GM10248 (cell line): ENCODE measurements around the gene PRDX2.
A peak's percentile ranks its signal among the peaks of the same experiment; 100 is the strongest.

Experiments used
- CTCF ChIA-PET: fragments of 300-600 bp; sonication (Branson Sonifier 250); formaldehyde crosslinking; extraction: SDS; loops from one replicate; lab custom pipeline; 2021; ENCODE audit warnings: antibody characterized with exemption; lab: Yijun Ruan, JAX
- POLR2A ChIA-PET: fragments of 350-650 bp; sonication (Branson Sonifier 250); formaldehyde crosslinking; extraction: SDS; loops from one replicate; lab custom pipeline; 2020; ENCODE audit warnings: antibody characterized with exemption; lab: Yijun Ruan, JAX
- DNase-seq: peaks from one replicate; pipeline ENCODE4 v3.0.0; 2012; ENCODE audit errors: extremely low spot score
- CTCF ChIP-seq: IDR thresholded peaks from 2 replicates; pipeline ENCODE4 v1.5.1; 2012; ENCODE audit warnings: mild to moderate bottlenecking, low read depth; ENCODE audit errors: extremely low read depth, missing control alignments, control extremely low read depth

The PRDX2 gene

GRCh38 chr19:12784871-12785430 is 16.6 kb downstream of the PRDX2 start:
- TF ChIP-seq CTCF, result no peak
- POLR2A ChIA-PET, result no interaction called here
- CTCF ChIA-PET, result interaction anchor here (0.9 kb wide), 1 partner anchor 11 kb away, joined by 3 read pairs; no protein-coding TSS in a partner anchor
- DNase-seq, result no peak

DNA sequence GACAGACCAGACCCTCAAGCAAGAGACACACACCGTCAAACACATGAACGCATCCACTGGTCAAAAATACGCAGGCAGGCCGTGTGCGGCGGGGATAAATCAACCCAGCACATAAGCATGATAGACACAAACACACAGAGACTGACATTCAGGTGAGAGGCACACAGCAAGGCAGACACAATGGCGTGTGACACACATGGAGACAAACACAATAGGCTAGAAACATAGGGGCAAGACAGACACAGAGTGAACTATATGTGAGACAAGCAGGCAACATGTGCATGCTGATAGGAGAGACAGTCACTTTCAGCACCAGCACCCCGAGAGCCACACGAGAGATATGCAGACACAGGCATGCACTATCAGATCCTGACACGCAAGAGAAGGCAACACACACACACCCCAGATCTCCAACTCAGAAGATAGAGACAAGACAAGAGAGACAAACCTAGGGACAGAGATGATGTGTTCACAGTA is 17.2 kb downstream of the PRDX2 start:
- POLR2A ChIA-PET, result no interaction called here
- no peak for DNase-seq
- CTCF ChIA-PET, result interaction anchor here (1.4 kb wide), 1 partner anchor 12 kb away, joined by 5 read pairs; no protein-coding TSS in a partner anchor
- TF ChIP-seq CTCF, result no peak

DNA sequence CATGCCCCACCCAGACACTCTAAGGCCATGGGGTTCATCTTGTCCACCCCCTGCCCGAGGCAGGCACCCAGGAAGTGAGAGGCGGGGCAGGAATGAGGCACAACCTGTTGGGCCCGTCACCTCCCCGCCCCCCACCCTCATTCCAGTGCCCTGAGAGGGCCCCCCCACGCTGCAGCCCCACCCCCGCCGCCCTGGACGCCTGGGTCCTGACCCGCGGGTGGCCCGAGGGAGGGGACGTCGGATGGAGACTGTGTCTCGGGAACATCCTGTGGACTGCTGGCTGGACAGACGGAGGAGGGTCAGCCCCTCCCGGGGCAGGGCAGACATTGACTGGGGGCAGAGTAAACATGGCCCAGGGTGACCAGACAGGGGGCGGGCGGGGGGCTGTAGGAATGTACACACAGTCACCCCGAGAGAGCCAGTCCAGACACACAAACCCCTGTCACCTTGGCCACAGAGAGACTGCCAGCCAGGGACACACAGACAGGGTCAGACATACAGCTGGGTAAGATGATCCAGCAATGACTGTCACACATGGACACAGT is 17.7 kb downstream of the PRDX2 start:
- CTCF ChIA-PET, result interaction anchor here (1.4 kb wide), 1 partner anchor 12 kb away, joined by 5 read pairs; no protein-coding TSS in a partner anchor
- TF ChIP-seq CTCF, result no peak
- no peak for DNase-seq
- POLR2A ChIA-PET, result interaction anchor here (2.0 kb wide), 1 partner anchor 8 kb away, joined by 70 read pairs; the partner anchor contains the start of gene JUNB

DNA sequence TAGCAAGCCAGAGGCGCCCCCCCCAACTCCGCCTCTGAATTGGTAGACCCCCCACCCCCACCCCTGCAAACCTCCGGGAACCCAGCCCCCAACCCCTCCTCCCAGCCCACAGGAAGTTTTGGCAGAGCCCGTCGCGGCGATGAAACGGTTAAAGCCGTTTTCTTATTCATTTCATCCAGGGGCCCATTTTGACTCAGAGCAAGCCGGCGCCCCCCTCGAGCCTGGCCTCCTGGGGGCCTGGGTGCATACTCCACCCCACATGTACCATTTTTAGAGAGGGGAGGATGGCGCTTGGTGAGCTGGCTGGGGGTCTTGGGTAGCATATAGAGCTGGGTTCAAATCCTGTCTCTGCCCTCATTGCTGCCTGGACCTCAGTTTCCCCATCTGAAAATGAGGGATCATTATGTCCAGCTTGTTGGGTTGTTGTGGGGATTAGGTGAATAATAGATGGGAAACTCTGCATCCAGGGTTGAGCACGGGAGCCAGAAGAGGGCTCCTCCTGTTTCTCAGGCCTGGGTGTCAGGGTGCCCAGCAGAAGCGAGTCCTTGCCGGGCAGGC is 18.2 kb downstream of the PRDX2 start:
- DNase-seq, result peak; percentile 46

DNA sequence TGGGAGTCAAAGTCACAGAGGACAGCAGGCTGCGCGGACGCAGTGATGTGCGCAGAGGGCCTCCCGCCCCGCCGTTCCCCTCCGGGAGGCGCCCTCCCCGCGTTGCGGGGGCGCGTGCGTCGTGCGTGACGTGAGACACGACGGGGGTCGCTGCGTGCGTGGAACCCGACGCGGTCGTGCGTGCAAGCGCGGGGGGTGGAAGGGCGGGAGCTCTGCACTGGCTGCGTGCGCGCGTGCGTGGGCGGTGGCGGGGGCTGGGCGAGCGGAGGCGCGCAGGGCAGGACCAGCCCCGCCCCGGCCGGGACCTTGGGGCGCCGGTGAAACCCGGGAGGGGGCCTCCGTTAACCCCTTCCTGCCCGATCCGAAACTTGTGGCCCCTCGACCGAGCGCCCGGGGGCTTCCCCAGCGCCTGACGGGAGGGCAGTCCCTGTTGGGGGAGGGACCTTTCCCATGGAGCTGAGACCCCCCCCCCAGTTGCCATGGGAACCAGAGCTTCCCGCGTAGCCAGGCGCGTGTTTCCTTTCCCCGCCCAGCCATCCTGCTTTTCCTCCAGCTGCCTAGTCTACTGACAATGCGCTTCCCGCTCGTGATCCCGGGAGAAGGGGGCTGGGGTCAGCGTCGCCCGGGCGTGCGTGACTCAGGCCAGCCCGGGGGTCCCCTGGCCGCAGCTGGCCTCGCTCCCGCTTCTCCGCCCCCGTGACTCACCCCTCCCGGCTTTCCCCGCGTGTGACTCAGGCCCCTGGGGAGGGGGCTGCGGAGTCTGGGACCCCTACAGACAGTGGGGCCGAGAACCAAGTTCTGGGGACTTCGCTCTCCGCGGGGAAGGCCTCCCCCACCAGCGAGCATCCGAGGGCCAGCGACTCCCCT is 18.9 kb downstream of the PRDX2 start:
- peak; percentile 82 for DNase-seq
- peak; percentile 7 for TF ChIP-seq CTCF
- CTCF ChIA-PET, result interaction anchor here (1.0 to 11.6 kb wide), 2 partner anchors 16 to 22 kb away, joined by 6 to 399 read pairs; partner anchors contain the start of genes JUNB, PRDX2, RNASEH2A and THSD8
- POLR2A ChIA-PET, result interaction anchor here (1.2 to 2.0 kb wide), 2 partner anchors 9 to 13 kb away, joined by 4 to 70 read pairs; partner anchors contain the start of gene JUNB

More for the DNA sequence above, 18.2 kb downstream of the PRDX2 start:
- ChIA-PET POLR2A (interaction anchor here (1.2 to 2.0 kb wide), 2 partner anchors 9 to 12 kb away, joined by 4 to 70 read pairs; partner anchors contain the start of gene JUNB), CTCF (interaction anchor here (1.0 to 11.6 kb wide), 3 partner anchors 13 to 23 kb away, joined by 5 to 399 read pairs (median 6); partner anchors contain the start of genes JUNB, PRDX2, RNASEH2A and THSD8)
- no peak for TF ChIP-seq CTCF
